Activated CD8-positive, alpha-beta T cell treated with anti-CD3 and anti-CD28 coated beads for 36 hours (primary cell): ENCODE measurements around the gene GNB1L. TPM values are rescaled to one million over a fixed set of nuclear protein-coding genes. Genes with fewer than 3 reads are reported as not detected.

Experiments used
- ATAC-seq: fragments of 200-7000 bp; cut with Tn5 transposase; one replicate; pipeline ENCODE4 v1.10.0; 2021; ENCODE audit warnings: mild to moderate bottlenecking, moderate library complexity
- CTCF ChIA-PET: fragments of 350-600 bp; sonication (Branson Sonifier 250); formaldehyde crosslinking; loops from one replicate; lab custom pipeline; 2021; ENCODE audit warnings: antibody characterized with exemption; lab: Charles Lee
- POLR2A ChIA-PET: fragments of 350-600 bp; sonication (Branson Sonifier 250); formaldehyde crosslinking; loops from one replicate; lab custom pipeline; 2021; ENCODE audit warnings: antibody characterized with exemption; lab: Charles Lee
- DNase-seq: peaks from one replicate; pipeline ENCODE4 v3.0.0-alpha.2; 2020
- H3K27ac Mint-ChIP-seq: one replicate; pipeline ENCODE4 v1.8.0; 2021; ENCODE audit warnings: mild to moderate bottlenecking, mixed read lengths
- H3K27me3 Mint-ChIP-seq: one replicate; pipeline ENCODE4 v1.8.0; 2021; ENCODE audit warnings: mixed read lengths
- H3K36me3 Mint-ChIP-seq: one replicate; pipeline ENCODE4 v1.8.0; 2021; ENCODE audit warnings: low read depth, mixed read lengths
- H3K4me1 Mint-ChIP-seq: one replicate; pipeline ENCODE4 v1.8.0; 2021; ENCODE audit warnings: low read depth, mixed read lengths
- H3K4me3 Mint-ChIP-seq: one replicate; pipeline ENCODE4 v1.8.0; 2021; ENCODE audit warnings: mild to moderate bottlenecking, moderate library complexity, mixed read lengths
- H3K9me3 Mint-ChIP-seq: one replicate; pipeline ENCODE4 v1.8.0; 2021; ENCODE audit warnings: mixed read lengths
- CTCF ChIP-seq: fragments of 200-600 bp; IDR thresholded peaks from one replicate; pipeline ENCODE4 v1.8.0; 2022; ENCODE audit warnings: antibody characterized with exemption, mild to moderate bottlenecking
- intact Hi-C: fragments of 100-400 bp; cut with micrococcal nuclease; formaldehyde crosslinking; loops from one replicate; pipeline ENCODE4 v1.10.0; 2022
- total RNA-seq, 2 experiments: library from RNA; stranded (reverse); gene quantifications; one replicate each; pipeline ENCODE4 v1.2.3, GENCODE V29; 2021

GNB1L gene
- total RNA-seq, 2 experiments from 2014 or later: 16.2 to 17.4 TPM

- H3K27me3 Mint-ChIP-seq: no peaks in the 10 kb centered on the region
- H3K4me3 Mint-ChIP-seq: no peak overlapping the region
- H3K36me3 Mint-ChIP-seq: peaks cover 10% of the 10 kb centered on the region
- no peak for TF ChIP-seq CTCF
- DNase-seq (no peak), ATAC-seq (no peak)
- peaks cover 38% of the 10 kb centered on the region for H3K4me1 Mint-ChIP-seq
- no peak overlapping the region for H3K27ac Mint-ChIP-seq
- intact Hi-C loops: no loop called here
- POLR2A ChIA-PET: interaction anchor here (0.9 to 1.1 kb wide), 2 partner anchors 13 to 42 kb away, joined by 3 read pairs; no protein-coding TSS in a partner anchor
- no peaks in the 10 kb centered on the region for H3K9me3 Mint-ChIP-seq
- CTCF ChIA-PET: interaction anchor here (4.3 kb wide), 1 partner anchor 168 kb away, joined by 21 read pairs; no protein-coding TSS in a partner anchor
Observed at GRCh38 chr22:19898145-19898544, 43.5 kb upstream of the GNB1L start.

GRCh38 chr22:19897726-19898125 is 43.1 kb upstream of the GNB1L start:
- TF ChIP-seq CTCF: no peak

GRCh38 chr22:19896665-19897355 is 42.1 kb upstream of the GNB1L start:
- ATAC-seq: peak; percentile 40
- H3K27me3 Mint-ChIP-seq: no peaks in the 10 kb centered on the region
- CTCF ChIA-PET: interaction anchor here (0.9 to 4.3 kb wide), 9 partner anchors 9 to 167 kb away, joined by 3 to 21 read pairs (median 5); no protein-coding TSS in a partner anchor

More at GRCh38 chr22:19897726-19898125, 43.1 kb upstream of the GNB1L start:
- peaks cover 42% of the 10 kb centered on the region for H3K4me1 Mint-ChIP-seq
- ATAC-seq (no peak), DNase-seq (no peak)
- no peaks in the 10 kb centered on the region for H3K27me3 Mint-ChIP-seq
- no peak overlapping the region for H3K27ac Mint-ChIP-seq
- H3K9me3 Mint-ChIP-seq: no peaks in the 10 kb centered on the region
- H3K36me3 Mint-ChIP-seq: peaks cover 10% of the 10 kb centered on the region
- ChIA-PET CTCF (interaction anchor here (1.2 to 4.3 kb wide), 5 partner anchors 8 to 167 kb away, joined by 5 to 21 read pairs (median 10); no protein-coding TSS in a partner anchor), POLR2A (interaction anchor here (0.9 to 1.1 kb wide), 3 partner anchors 11 to 42 kb away, joined by 3 read pairs; no protein-coding TSS in a partner anchor)
- intact Hi-C loops: no loop called here
- H3K4me3 Mint-ChIP-seq: no peak overlapping the region

GRCh38 chr22:19895160-19895849 is 40.6 kb upstream of the GNB1L start:
- Mint-ChIP-seq H3K4me1 (peaks cover 66% of the 10 kb centered on the region), H3K9me3 (no peaks in the 10 kb centered on the region), H3K27me3 (no peaks in the 10 kb centered on the region), H3K27ac (peak overlapping the region; percentile 46), H3K36me3 (peaks cover 10% of the 10 kb centered on the region), H3K4me3 (no peak overlapping the region)
- CTCF ChIA-PET: interaction anchor here (4.3 kb wide), 1 partner anchor 165 kb away, joined by 21 read pairs; no protein-coding TSS in a partner anchor
- TF ChIP-seq CTCF: no peak
- DNase-seq: no peak
- no peak for ATAC-seq
- POLR2A ChIA-PET: interaction anchor here (1.0 to 1.9 kb wide), 3 partner anchors 10 to 40 kb away, joined by 3 to 9 read pairs (median 5); partner anchors contain the start of genes GNB1L and RTL10
- intact Hi-C loops: no loop called here

More at GRCh38 chr22:19896665-19897355, 42.1 kb upstream of the GNB1L start:
- H3K4me1 Mint-ChIP-seq: peaks cover 51% of the 10 kb centered on the region
- no peaks in the 10 kb centered on the region for H3K9me3 Mint-ChIP-seq
- intact Hi-C loops: no loop called here
- H3K4me3 Mint-ChIP-seq: no peak overlapping the region
- DNase-seq: peak; percentile 70
- H3K36me3 Mint-ChIP-seq: peaks cover 10% of the 10 kb centered on the region
- POLR2A ChIA-PET: interaction anchor here (0.9 to 1.9 kb wide), 7 partner anchors 8 to 44 kb away, joined by 3 to 9 read pairs (median 3); partner anchors contain the start of genes COMT, GNB1L, RTL10 and TXNRD2
- H3K27ac Mint-ChIP-seq: peak overlapping the region; percentile 55
- no peak for TF ChIP-seq CTCF
